Pancreas (tissue), 10 donors: ENCODE results near the gene MSI2. TPM values are rescaled to one million over a fixed set of nuclear protein-coding genes. Genes with fewer than 3 reads are reported as not detected.

Source experiments
- ATAC-seq, 4 donors: fragments of 200-7000 bp; cut with Tn5 transposase; one replicate each; pipeline versions ENCODE4 v1.8.0 to v1.9.1; 2020; ENCODE audit warnings: mild to moderate bottlenecking in 4 of 4, moderate library complexity in 4 of 4
- DNase-seq, 6 donors: peaks; one replicate each; pipeline ENCODE4 v3.0.0-alpha.2; 2020
- FAIRE-seq: peaks from 2 replicates; lab custom pipeline; 2012; peaks lifted over from hg19 to GRCh38; lab: Jason Lieb, UNC
- H3K27ac ChIP-seq, 4 donors: fragments of 200-600 bp; sonication (generic); 1 replicate in 3 of 4; 2 replicates in 1 of 4; pipeline versions ENCODE4 v1.5.0 to v1.8.0; 2020
- H3K27me3 ChIP-seq, 4 donors: fragments of 200-600 bp; one replicate each; pipeline ENCODE4 v1.8.0; 2021
- H3K36me3 ChIP-seq, 3 donors: fragments of 200-600 bp; sonication (generic) in 1 of 3; one replicate each; pipeline versions ENCODE4 v1.5.0 to v1.8.0; 2020 to 2021
- H3K4me1 ChIP-seq, 3 donors: fragments of 200-600 bp; one replicate each; pipeline ENCODE4 v1.8.0; 2021
- H3K4me3 ChIP-seq, 4 donors: fragments of 200-600 bp; sonication (generic) in 2 of 4; one replicate each; pipeline versions ENCODE4 v1.5.0 to v1.8.0; 2020 to 2021
- H3K9me3 ChIP-seq, 4 donors: fragments of 200-600 bp; one replicate each; pipeline ENCODE4 v1.8.0; 2021
- WGBS, 2 donors: extraction: QIAGEN DNeasy Blood & Tissue Kit; methylation state at CpG; one replicate each; pipeline ENCODE4 v1.1.7; 2013; 5-methylcytosine and 5-hydroxymethylcytosine counted together
- intact Hi-C, 3 donors: fragments of 100-400 bp; cut with DNase I; formaldehyde crosslinking; loops; one replicate each; pipeline versions ENCODE4 v1.11.1 to v1.14.2; 2022
- polyA plus RNA-seq, 2 donors: library from polyadenylated mRNA; stranded (reverse); fragments of 200-250 nt; gene quantifications; one replicate each; pipeline ENCODE4 v1.2.3, GENCODE V29; 2013
- total RNA-seq, 6 donors: library from RNA; stranded (reverse); fragmentation: NEBNext Ultra II Directional in 4 of 6; extraction: Animal tissue kit (Norgen Biotek cat#: 25700) in 4 of 6; gene quantifications; one replicate each; pipeline versions ENCODE4 v1.2.1 to v1.2.4, GENCODE V29; 2021 to 2023
- TF ChIP-seq, protein P1 (sequence below), 4 donors: fragments of 200-600 bp; sonication (generic) in 3 of 4; IDR thresholded peaks; one replicate each; pipeline versions ENCODE4 v1.5.0 to v1.8.0; 2021; ENCODE audit warnings: antibody characterized with exemption in 4 of 4
- donor health status: healthy with polysubstance abuse.
- donor health status: DM: no; HTN: no; CAD: no; lungs with moderate emphysema.
- donor health status: DM: no; HTN: no; CAD: no.
- donor health status: control.
- donor health status: control.
- donor health status: Bipolar disorder and iron deficiency.
- donor health status: DM: yes; HTN: yes; CAD: no.
- donor health status: DM: no; HTN: no; CAD: no.
- donor health status: DM: no; HTN: no; CAD: no.
- donor health status: DM: yes; HTN: yes; CAD: no.

Gene MSI2
- total and polyA plus RNA-seq, 8 donors: 10.4 to 48.9 (median 30.1) TPM

DNA sequence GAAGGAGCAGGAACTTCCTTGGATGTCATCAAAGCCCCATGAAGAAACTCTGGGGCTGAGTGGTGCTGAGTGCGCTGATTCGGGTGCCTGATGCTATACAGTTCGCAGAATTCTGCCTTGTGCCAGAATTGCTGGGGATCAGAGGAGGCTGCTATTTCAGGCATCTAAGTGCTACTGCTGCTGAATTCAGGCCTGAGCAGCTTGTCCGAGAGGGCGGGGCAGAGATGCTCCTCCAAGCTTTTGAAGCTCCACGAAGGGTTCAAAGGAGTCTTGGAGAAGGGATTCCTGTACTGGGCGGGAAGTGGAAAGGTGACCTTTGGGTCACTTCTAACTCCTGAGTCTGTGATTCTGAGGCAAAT is 260.9 kb downstream of the MSI2 start:
- ATAC-seq (no peak), DNase-seq (no peak), FAIRE-seq (no peak)
- WGBS, 2 donors: 92 to 97% methylated on average over 7 of the region's 7 CpGs
- TF ChIP-seq, protein P1, sequence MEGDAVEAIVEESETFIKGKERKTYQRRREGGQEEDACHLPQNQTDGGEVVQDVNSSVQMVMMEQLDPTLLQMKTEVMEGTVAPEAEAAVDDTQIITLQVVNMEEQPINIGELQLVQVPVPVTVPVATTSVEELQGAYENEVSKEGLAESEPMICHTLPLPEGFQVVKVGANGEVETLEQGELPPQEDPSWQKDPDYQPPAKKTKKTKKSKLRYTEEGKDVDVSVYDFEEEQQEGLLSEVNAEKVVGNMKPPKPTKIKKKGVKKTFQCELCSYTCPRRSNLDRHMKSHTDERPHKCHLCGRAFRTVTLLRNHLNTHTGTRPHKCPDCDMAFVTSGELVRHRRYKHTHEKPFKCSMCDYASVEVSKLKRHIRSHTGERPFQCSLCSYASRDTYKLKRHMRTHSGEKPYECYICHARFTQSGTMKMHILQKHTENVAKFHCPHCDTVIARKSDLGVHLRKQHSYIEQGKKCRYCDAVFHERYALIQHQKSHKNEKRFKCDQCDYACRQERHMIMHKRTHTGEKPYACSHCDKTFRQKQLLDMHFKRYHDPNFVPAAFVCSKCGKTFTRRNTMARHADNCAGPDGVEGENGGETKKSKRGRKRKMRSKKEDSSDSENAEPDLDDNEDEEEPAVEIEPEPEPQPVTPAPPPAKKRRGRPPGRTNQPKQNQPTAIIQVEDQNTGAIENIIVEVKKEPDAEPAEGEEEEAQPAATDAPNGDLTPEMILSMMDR (IDR thresholded peaks at IDR 0.05): no peak
- intact Hi-C loops: no loop called here
- no peak overlapping the region for H3K4me3 ChIP-seq
- H3K27ac ChIP-seq: no peak overlapping the region
- H3K27me3 ChIP-seq: no peaks in the 10 kb centered on the region
- no peaks in the 10 kb centered on the region for H3K9me3 ChIP-seq
- no peaks in the 10 kb centered on the region for H3K36me3 ChIP-seq
- peaks cover 0 to 4% (median 0%) of the 10 kb centered on the region in 3 donors for H3K4me1 ChIP-seq

DNA sequence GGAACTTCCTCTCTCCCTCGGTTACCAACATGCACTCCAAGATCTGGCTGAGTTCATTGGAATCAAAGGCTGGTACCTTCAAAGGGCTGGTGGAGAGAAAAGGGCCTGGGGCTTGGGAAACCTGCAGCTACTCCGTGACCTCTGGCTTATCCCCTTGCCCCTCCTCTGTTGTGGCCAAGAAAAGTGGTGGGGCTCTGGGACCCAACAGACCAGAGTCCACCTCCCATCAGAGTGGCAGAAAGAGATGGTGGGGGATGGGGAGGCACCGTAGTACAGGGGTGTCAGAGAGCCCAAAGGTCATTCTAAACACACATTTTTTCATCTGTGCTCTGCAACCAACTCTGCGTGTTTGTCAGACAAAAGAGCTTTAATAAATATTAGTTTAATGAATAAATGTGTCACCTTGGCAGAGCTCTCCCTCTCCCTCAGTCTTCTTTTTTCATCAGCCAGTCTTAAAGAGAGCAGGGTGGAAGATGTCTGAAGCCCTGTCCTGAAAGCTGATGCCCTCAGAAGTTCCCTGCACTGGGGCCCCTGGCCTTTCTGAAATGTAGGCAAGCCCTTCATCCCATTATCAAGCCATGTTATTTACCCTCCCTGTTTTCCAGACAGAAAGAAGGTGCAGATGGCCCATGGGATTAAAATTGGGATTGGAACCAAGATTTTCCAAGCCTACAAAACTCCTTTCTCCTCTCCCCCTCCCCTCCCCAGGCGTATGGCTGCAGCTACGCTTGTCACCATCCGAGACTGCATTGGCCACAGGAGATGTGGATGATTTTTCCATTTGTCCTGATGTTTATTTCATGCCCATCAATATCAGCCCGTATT is 261.5 kb downstream of the MSI2 start:
- Histone ChIP-seq H3K9me3 (no peaks in the 10 kb centered on the region), H3K36me3 (no peaks in the 10 kb centered on the region), H3K27me3 (no peaks in the 10 kb centered on the region), H3K4me3 (no peak overlapping the region), H3K4me1 (peaks cover 0 to 4% (median 0%) of the 10 kb centered on the region in 3 donors), H3K27ac (no peak overlapping the region)
- DNase-seq (no peak), FAIRE-seq (no peak), ATAC-seq (peak in 1 of 4 donors; percentile 20)
- 69 to 75% methylated on average over 8 of the region's 8 CpGs for WGBS, 2 donors
- intact Hi-C loops: no loop called here
- TF ChIP-seq, protein P1 (IDR thresholded peaks at IDR 0.05): no peak

DNA sequence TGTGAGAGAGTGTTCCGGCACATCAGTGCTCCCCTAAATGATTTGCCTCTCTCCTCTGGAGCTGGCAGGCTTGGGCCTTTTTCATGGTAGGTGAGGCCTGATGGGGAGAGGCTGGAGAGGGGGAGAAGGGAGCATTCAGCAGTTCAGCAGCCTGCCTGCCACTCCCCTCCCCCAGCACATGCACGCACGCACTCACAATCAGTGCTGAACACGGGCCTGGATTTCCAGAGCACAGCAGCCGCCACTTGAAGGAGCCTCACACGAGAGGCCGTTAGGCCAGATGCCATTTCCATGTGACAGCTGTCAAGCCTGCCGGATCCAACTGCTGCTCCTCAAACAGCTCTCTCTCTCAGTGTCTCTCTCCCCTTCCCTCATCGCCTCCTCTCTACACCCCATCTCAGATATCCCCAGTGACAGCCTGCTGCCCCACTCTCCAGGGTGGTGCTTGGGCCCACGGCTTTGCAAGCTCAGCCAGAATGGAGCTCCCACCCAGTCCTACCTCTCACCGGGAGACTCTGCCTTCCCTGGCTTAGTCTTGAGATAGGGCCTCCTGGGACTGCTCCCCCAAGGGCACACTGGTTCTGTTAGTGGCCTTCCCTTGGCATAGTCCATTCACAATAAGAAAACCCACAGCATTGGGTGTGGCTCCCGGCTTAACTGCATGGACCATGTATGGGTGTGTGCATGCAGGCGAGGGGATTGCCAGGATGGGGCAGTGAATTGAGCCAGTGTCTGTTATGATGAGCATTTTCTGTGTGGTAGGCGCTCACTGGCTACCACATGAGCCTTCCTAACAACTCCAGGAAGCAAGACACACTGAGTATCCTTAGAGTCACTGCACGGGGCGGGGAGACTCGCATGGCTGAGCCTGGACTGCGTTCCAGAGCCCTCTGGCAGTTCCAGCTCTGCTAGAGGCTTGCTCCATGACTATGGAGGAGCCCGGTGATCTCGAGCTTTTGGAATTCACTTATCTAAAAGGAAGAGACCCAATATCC is 262.6 kb downstream of the MSI2 start:
- TF ChIP-seq, protein P1 (IDR thresholded peaks at IDR 0.05): no peak
- H3K36me3 ChIP-seq: no peaks in the 10 kb centered on the region
- DNase-seq: no peak
- peaks cover 0 to 4% (median 0%) of the 10 kb centered on the region in 3 donors for H3K4me1 ChIP-seq
- intact Hi-C loops: no loop called here
- H3K27ac ChIP-seq: no peak overlapping the region
- peak in 3 of 4 donors; percentile 46 to 53 (median 53) for ATAC-seq
- no peak for FAIRE-seq
- no peaks in the 10 kb centered on the region for H3K9me3 ChIP-seq
- no peak overlapping the region for H3K4me3 ChIP-seq
- 85 to 92% methylated on average over 20 of the region's 20 CpGs for WGBS, 2 donors
- no peaks in the 10 kb centered on the region for H3K27me3 ChIP-seq

DNA sequence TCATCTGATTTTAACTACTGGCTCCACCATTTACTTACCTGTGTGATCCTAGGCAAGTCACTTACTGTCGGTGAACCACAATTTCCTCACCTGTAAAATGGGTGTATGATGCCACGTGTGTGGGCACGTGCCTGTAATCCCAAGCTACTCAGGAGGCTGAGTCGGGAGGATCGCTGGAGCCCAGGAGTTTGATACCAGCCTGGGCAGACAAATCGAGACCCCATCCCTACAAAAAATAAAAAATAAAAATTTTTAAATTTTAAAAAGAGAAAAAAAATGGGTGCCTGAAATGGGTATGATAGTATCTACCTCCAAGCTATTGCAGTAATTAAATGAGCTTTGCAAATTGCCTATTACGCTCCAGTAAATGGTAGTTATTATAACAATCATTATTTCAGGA is 263.5 kb downstream of the MSI2 start:
- TF ChIP-seq, protein P1 (IDR thresholded peaks at IDR 0.05): no peak
- Histone ChIP-seq H3K27ac (no peak overlapping the region), H3K4me1 (peaks cover 0 to 4% (median 0%) of the 10 kb centered on the region in 3 donors), H3K27me3 (no peaks in the 10 kb centered on the region), H3K36me3 (no peaks in the 10 kb centered on the region), H3K4me3 (no peak overlapping the region), H3K9me3 (no peaks in the 10 kb centered on the region)
- DNase-seq (no peak), ATAC-seq (no peak), FAIRE-seq (no peak)
- intact Hi-C loops: no loop called here
- 97% methylated on average over 7 of the region's 7 CpGs for WGBS, 2 donors
